ENCODE data around the gene PNPLA7.
A peak's percentile ranks its signal among the peaks of the same experiment; 100 is the strongest.

PNPLA7 gene

GRCh38 chr9:137446851-137447471, 103.2 kb downstream of the PNPLA7 start:
- DNase-seq = no peak

GRCh38 chr9:137445930-137446431, 104.2 kb downstream of the PNPLA7 start:
- no peak for DNase-seq

- DNase-seq = peak in 1 of 2 experiments; percentile 55
These were observed 104.9 kb downstream of the PNPLA7 start for GRCh38 chr9:137445275-137445807.

- DNase-seq = no peak
These were observed 106.0 kb downstream of the PNPLA7 start for GRCh38 chr9:137444106-137444790.

- DNase-seq = no peak
These were observed 108.3 kb downstream of the PNPLA7 start for GRCh38 chr9:137441935-137442321.

GRCh38 chr9:137441289-137441934, 108.8 kb downstream of the PNPLA7 start, which contains the start of gene ENTPD8:
TSS of gene ENTPD8 (minus strand) at chr9:137441357. CDS start at chr9:137438285, 3,072 bp downstream.
- DNase-seq = peak; percentile 63 to 66

- DNase-seq = no peak
These were observed 111.0 kb downstream of the PNPLA7 start for GRCh38 chr9:137439158-137439714.

- DNase-seq = no peak
These were observed 111.5 kb downstream of the PNPLA7 start for GRCh38 chr9:137438591-137439157.

GRCh38 chr9:137437691-137438590, 112.3 kb downstream of the PNPLA7 start:
- DNase-seq = no peak

- no peak for DNase-seq
These were observed 113.2 kb downstream of the PNPLA7 start for GRCh38 chr9:137436761-137437600.

GRCh38 chr9:137435980-137436760, 114.0 kb downstream of the PNPLA7 start:
- DNase-seq = no peak

- no peak for DNase-seq
These were observed 114.8 kb downstream of the PNPLA7 start for GRCh38 chr9:137435381-137435891.

- no peak for DNase-seq
These were observed 115.5 kb downstream of the PNPLA7 start for GRCh38 chr9:137434498-137435380.

- no peak for DNase-seq
These were observed 116.2 kb downstream of the PNPLA7 start for GRCh38 chr9:137433916-137434431.

GRCh38 chr9:137433349-137433915, 116.8 kb downstream of the PNPLA7 start:
- no peak for DNase-seq

GRCh38 chr9:137432687-137433348, 117.4 kb downstream of the PNPLA7 start:
- DNase-seq = no peak

- no peak for DNase-seq
These were observed 118.7 kb downstream of the PNPLA7 start for GRCh38 chr9:137431416-137431931.

Data from NCI-H1930 (cell line).